Endothelial cell of umbilical vein (primary cell): ENCODE data around the gene TENM4.

Experiments used
- EZH2 ChIP-seq: IDR thresholded peaks from 2 replicates; pipeline ENCODE4 v1.6.1; 2012; ENCODE audit warnings: borderline replicate concordance, low read depth, mild to moderate bottlenecking, moderate library complexity, low read length, inconsistent platforms; ENCODE audit not compliant: severe bottlenecking
- FOS ChIP-seq: IDR thresholded peaks from 2 replicates; pipeline ENCODE4 v1.6.1; 2011; ENCODE audit warnings: mild to moderate bottlenecking, low read length, moderate library complexity, borderline replicate concordance; ENCODE audit not compliant: insufficient read depth
- GATA2 ChIP-seq: IDR thresholded peaks from 2 replicates; pipeline ENCODE4 v1.7.0; 2011; ENCODE audit warnings: low read depth, mild to moderate bottlenecking, moderate library complexity, mixed read lengths, low read length; ENCODE audit not compliant: insufficient read length, insufficient read depth
- JUN ChIP-seq: IDR thresholded peaks from 2 replicates; pipeline ENCODE4 v1.6.1; 2011; ENCODE audit warnings: borderline replicate concordance, low read depth; ENCODE audit not compliant: insufficient read length, insufficient read depth
- MYC ChIP-seq: IDR thresholded peaks from one replicate; pipeline ENCODE4 v1.6.1; 2011; ENCODE audit warnings: mild to moderate bottlenecking, low read depth, low read length
- POLR2A ChIP-seq: IDR thresholded peaks from 2 replicates; pipeline ENCODE4 v1.6.1; 2012; ENCODE audit warnings: low read depth, mild to moderate bottlenecking, control low read depth, low read length
- POLR2AphosphoS5 ChIP-seq: IDR thresholded peaks from 2 replicates; pipeline ENCODE4 v1.6.1; 2012; ENCODE audit warnings: low read depth, mild to moderate bottlenecking, control low read depth, low read length, moderate library complexity; ENCODE audit not compliant: insufficient read depth
- TF ChIP-seq, protein P1 (sequence below), 2 donors: IDR thresholded peaks; 1 replicate in 1 of 2; 2 replicates in 1 of 2; pipeline ENCODE4 v1.5.1; 2011; ENCODE audit warnings: low read length in 2 of 2, mild to moderate bottlenecking in 2 of 2, moderate library complexity in 2 of 2, control low read depth in 1 of 2, inconsistent platforms in 1 of 2, low read depth in 1 of 2; ENCODE audit not compliant: insufficient read depth in 1 of 2; ENCODE audit errors: extremely low read depth in 1 of 2
- TF ChIP-seq, protein P2 (sequence below): IDR thresholded peaks from 2 replicates; pipeline ENCODE4 v1.6.1; 2011; ENCODE audit not compliant: insufficient read depth, insufficient read length

GRCh38 chr11:79396674-79397073, 44.2 kb downstream of the TENM4 start:
- TF ChIP-seq, protein P1, sequence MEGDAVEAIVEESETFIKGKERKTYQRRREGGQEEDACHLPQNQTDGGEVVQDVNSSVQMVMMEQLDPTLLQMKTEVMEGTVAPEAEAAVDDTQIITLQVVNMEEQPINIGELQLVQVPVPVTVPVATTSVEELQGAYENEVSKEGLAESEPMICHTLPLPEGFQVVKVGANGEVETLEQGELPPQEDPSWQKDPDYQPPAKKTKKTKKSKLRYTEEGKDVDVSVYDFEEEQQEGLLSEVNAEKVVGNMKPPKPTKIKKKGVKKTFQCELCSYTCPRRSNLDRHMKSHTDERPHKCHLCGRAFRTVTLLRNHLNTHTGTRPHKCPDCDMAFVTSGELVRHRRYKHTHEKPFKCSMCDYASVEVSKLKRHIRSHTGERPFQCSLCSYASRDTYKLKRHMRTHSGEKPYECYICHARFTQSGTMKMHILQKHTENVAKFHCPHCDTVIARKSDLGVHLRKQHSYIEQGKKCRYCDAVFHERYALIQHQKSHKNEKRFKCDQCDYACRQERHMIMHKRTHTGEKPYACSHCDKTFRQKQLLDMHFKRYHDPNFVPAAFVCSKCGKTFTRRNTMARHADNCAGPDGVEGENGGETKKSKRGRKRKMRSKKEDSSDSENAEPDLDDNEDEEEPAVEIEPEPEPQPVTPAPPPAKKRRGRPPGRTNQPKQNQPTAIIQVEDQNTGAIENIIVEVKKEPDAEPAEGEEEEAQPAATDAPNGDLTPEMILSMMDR (IDR thresholded peaks at IDR 0.05; ENCODE audit: extremely low read depth in 1 of 2, insufficient read depth in 1 of 2, low read depth in 1 of 2, low read length in 2 of 2), result no peak
- TF ChIP-seq, protein P2, sequence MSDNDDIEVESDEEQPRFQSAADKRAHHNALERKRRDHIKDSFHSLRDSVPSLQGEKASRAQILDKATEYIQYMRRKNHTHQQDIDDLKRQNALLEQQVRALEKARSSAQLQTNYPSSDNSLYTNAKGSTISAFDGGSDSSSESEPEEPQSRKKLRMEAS, result no peak
- TF ChIP-seq EZH2 (no peak), POLR2A (no peak), POLR2AphosphoS5 (no peak), MYC (no peak), JUN (no peak), FOS (no peak), GATA2 (no peak)
